Inferior parietal cortex (tissue), 1 donor: Measurements from ENCODE around the gene TEX38.
A peak's percentile ranks its signal among the peaks of the same experiment; 100 is the strongest.
"Not testable (repeated sequence)": the region's sequence is repeated elsewhere in the genome, so short reads cannot be mapped to it uniquely, and the experiment has no call there.

Experiments used
- DNase-seq: peaks from one replicate; pipeline ENCODE4 v3.0.0-alpha.2; 2016; ENCODE audit errors: extremely low spot score

TEX38 gene

DNA sequence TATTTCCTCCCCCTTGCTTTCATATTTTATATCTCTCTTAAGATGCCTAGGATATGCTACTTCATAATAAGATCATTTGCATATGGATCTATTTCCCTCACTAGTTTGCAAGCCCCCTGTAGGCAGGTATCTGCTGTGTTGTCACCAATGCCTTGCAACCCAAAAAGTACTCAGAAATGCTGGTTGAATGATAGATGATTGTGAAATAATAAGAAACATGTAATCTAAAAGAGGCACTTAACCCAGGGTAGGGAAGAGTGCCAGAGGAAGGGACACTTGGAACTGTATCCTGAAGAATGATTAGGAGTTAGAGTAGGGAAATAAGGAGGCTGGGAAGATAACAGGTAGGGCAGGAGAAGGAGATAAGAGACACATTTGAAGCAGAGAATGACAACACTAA is 15.8 kb upstream of the TEX38 start:
- DNase-seq, result no peak

DNA sequence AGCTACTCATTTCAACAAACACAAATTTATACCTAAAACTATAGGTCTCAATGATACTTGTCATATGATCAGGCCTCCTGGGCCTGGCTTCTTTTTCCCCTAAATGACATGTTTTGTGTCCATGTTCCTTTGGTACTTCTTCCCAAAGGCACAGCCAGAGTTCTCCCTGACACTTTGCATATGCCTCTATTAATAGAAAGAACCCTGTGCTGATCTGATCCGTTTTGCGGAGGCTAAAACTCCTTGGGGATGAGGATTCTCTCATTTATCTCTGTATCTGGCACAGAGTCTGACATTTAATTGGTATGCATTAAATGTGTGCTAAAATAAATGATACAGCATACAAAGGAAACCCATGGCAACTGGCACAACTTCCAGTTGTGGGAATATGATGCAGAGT is 15.0 kb upstream of the TEX38 start:
- DNase-seq, result no peak

DNA sequence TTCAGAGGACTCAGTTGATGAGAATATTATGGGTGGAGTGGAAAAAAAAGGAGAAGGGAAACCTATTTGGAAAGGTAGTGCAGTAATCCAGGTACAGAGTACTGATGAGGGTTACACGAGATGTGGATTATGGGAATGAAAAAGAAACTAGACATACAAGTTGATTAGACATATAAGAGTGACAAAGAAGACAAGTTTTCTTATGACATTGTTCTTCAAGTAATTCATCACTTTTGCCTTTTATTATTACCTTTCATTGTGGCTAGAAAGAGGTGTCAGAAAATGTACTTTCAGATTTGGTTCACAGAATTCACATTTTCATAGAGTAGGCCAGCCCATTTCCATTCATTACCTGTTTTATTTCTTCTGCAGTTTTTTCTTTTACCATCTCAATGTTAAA is 13.9 kb upstream of the TEX38 start:
- no peak for DNase-seq

DNA sequence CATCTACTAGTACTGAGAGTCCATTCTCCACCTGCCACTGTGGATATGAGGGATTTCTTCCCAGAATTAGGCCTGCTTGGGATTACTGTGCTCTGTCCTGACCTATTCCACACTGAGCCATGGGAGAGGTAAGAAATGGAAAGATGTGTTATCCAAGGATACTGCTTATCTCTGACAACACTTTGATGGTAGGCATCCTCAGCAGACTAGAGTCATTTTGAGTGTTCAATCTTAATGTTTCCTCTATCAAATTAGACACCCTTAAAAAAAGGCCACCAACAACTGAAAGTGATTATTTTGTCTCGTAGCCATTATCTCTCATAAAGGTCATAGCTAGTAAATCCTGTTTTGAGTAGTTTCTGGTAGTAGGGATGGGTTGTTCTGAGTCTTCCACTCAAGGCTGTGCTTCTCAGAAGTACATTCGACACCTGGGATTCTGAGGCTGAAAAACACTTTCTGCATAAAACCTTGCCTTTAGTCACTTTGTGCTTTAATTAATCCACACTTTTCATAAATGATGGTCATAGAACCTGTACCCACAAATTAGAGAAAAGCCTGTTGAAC is 12.3 kb upstream of the TEX38 start:
- no peak for DNase-seq

DNA sequence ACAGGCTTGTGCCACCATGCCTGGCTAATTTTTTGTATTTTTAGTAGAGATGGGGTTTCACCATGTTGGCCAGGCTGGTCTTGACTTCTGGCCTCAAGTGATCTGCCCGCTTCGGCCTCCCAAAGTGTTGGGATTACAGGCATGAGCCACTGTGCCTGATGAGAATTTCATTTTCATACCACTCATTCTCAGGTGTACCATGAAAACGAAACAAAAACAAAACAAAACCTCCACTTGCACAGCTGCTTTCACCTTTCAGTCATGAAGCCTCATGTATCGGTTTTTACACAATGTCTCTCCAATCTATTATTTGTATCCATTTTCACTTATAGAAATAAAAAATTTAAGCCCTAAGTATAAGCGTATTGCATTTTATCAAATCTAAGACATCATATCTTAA is 11.5 kb upstream of the TEX38 start:
- DNase-seq, result not testable (repeated sequence)

DNA sequence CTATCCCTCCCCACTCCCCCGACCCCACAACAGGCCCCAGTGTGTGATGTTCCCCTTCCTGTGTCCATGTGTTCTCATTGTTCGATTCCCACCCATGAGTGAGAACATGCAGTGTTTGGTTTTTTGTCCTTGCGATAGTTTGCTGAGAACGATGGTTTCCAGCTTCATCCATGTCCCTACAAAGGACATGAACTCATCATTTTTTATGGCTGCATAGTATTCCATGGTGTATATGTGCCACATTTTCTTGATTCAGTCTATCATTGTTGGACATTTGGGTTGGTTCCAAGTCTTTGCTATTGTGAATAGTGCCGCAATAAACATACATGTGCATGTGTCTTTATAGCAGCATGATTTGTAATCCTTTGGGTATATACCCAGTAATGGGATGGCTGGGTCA is 8.7 kb upstream of the TEX38 start:
- not testable (repeated sequence) for DNase-seq

DNA sequence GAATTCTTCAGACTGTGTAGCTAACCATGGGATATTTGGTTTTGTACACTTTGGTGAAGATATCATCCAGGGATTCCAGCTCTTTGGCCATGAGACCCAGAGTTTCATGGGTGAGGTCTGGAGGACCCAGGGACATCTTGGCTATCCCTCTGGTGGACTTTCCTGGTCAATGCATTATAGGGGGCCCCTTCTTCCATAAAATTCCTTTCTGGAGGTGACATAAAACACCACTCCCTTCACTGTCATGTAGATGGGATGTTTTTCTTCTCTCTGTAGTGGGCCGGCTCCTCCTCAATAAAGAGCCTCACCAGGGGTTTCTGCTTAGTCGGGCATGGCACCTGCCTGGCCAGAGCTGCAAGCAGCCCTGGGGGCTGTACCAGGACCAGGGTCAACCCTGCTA is 5.7 kb upstream of the TEX38 start:
- no peak for DNase-seq

DNA sequence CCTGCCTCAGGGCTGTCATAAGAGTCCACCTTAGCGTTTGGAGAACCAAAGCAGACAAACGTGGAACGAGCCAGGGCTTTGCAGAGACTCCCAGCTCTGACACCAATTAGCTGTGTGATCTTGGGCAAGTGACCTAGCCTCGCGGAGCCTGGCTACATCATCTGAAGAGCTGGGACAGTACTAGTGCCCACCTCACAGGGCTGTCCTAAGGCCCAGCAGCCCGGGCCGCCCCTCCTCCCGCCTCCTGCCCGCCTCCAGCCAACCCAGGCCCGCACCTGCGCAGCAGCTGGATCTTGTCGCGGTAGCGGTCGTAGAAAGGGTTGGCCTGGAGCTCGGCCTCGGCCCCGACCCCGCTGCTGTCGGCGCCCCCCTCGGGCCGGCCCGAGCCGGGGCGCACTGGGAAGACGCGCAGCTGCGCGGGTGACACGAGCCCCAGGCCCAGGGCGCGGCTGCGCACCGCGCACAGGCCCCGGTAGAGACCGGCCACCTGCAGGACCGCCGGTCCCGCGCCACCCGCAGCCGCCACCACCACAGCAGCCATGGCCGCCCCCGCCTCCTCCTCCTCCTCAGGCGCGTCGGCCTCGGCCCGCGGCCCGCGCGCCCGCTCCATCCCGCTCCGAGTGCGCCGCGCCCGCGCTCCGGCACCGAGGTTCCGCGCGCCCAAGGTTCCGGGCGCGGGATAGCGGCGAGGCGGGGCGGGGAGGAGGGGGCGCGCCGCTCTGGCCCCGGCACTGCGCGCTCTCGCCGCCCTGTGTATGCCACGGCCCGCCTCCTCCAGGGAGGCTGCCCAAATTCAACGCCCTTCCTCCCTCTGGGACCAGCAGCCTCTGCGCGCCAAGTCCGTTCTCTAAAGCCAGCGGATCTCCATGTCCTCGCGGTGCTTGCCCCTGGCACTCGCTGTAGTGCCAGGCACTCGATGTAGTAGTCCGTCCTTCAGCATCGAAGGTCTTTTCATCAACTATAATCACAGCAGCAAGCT is 3.6 kb upstream of the TEX38 start, which contains the start of gene ATPAF1:
Gene ATPAF1 (minus strand): TSS at position 583 of the 979 bp plus-strand sequence. CDS start 42 bp downstream, at position 541.
- peak; percentile 63 for DNase-seq

DNA sequence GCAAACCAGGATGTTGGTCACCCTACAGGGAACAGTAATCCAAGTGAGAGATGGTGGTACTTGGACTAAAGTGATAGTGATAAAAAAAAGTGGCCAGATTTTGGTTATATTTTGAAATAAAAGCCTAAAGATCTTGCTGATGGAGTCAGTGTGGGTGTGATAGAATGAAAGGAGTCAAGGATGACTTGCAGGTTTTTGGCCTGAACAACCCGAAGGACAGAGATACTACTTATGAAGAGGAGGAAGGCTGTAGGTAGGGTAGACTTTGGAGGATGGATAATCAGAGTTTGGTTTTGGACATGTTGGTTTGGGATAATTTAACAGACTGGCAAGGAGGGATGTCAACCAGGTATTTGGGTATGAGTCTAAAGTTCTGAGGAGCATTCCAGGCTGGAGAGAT is 1.5 kb upstream of the TEX38 start:
- no peak for DNase-seq

DNA sequence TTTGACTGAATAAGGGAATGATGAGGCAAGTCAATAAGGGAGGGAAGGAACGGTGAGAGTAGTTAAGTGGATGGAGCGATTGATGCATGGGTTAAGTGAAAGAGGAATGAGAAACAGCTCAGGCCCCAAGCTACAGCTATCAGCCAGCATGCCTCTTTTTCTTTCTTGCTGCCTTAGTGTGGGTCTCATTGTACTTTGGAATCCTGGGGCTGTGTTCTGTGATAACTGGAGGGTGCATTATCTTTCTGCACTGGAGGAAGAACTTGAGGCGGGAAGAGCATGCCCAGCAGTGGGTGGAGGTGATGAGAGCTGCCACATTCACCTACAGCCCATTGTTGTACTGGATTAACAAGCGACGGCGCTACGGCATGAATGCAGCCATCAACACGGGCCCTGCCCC is 1.0 kb downstream of the TEX38 start:
- no peak for DNase-seq

DNA sequence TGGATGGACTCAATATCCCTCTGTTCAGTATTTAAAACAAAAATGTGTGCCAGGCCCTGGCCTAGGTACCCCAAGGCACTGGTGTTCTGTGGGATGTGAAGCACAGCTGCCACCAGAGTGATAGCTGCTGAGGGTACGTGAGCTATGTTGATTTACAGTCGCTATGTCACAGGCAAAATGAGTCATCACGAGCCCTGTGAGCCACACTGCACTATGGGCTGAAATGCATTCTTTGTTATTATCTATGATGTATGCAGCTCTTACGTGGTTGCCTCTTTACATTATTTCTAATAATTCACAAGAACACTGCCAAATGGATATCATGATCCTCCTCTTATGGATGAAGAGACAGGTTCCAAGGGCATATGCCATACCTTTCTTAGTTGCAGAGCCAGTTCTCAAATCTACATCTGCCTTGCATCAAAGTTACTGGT is 2.1 kb downstream of the TEX38 start:
- DNase-seq, result no peak

DNA sequence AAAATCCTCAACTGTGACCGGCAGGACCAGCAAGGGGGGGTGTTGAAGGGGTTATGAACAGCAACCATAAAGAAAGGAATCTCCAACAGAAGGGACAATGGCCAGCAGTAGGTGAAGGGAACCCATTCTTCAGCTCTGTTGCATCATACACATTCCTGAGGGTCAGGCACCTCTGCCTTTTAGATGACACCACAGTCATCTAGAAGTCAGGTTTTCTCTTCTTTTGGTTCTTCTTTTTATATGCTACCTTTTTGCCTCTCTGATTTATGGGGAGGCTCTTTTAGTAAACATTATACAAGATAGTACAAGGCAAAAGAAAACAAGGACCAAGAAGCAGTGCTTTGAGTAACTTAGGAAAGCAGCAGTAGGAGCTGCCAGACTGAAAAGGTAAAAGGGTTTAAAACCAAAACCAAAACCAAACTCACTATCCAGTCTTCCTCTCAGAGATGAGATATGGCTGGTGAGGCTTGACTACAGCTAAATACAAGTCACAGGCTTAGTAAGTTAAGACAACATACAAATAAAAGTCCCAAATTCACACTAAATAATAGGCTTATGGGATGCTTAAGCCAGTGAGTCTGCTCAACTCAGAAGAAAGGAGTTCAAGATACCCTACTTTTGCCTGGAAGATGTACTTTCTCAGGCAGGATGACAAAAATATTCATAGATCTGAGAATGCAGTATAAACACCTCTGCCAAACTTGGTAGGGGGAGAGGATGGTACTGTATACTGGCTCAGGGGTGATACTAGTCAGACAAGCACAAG is 4.1 kb downstream of the TEX38 start:
- no peak for DNase-seq

DNA sequence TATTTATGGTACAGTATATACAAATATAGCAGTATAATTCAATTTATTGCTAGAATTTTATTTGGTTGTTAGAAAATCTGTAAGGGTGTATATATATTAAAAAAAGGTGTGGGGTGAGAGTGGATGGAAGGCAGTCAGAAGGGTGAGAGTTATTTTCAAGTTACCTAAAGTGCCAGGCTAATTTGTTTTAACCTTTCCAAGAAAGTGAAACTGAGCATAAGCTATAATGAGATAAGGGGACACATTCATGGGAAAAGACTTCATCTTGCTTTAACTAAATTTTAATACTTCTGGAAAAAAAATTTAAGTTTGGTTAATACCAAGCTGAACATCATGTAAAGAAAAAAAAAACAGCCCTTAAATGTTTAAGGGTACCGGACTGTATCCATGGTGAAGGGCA is 4.9 kb downstream of the TEX38 start:
- DNase-seq, result no peak

DNA sequence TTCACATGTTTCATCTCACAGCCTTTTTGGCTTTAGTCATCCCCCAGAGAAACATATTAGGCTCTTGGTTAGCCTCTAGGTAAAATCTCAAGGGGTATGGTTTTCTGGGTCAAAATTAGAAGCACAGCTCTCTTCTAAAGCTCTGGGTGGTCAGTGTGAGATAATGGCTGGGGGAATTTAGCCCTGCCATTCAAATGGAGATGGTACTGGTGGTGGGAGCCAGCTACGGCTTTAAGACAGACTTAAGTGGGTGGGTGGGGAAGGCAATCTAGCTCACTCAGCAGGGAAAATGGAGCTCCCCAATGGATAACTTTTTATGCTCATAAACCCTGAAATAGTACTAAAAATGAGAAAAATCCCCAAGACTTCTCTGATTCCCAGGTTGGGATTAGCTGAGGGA is 5.7 kb downstream of the TEX38 start:
- DNase-seq, result no peak

DNA sequence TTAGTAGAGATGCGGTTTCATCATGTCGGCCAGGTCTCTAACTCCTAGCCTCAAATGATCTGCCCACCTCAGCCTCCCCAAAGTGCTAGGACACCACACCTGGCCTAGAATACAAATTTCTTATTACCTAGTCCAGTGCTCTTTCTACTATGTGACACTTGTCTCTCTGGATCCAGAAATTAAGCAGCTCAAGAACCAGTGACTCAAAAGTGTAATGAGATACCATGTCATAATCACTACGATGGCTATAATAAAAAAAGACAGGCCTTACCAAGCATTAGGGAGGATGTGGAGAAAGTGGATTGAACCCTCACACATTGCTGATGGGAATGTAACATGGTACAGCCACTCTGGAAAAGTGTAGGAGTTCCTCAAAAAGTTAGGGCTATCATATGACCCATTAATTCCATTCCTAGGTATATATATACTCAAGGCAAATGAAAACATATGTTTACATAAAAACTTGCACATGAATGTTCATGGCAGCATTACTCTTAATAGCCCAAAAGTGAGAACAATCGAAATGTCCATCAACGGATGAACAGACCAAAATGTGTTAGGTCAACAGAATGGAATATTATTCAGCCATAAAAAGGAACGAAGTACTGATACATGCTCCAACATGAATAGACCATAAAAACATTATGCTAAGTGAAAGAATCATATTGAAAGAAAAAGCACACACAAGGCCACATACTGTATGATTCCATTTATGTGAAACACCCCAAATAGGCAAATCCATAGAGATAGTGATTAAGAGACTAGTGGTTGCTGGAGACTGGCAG is 8.3 kb downstream of the TEX38 start:
- DNase-seq, result no peak

DNA sequence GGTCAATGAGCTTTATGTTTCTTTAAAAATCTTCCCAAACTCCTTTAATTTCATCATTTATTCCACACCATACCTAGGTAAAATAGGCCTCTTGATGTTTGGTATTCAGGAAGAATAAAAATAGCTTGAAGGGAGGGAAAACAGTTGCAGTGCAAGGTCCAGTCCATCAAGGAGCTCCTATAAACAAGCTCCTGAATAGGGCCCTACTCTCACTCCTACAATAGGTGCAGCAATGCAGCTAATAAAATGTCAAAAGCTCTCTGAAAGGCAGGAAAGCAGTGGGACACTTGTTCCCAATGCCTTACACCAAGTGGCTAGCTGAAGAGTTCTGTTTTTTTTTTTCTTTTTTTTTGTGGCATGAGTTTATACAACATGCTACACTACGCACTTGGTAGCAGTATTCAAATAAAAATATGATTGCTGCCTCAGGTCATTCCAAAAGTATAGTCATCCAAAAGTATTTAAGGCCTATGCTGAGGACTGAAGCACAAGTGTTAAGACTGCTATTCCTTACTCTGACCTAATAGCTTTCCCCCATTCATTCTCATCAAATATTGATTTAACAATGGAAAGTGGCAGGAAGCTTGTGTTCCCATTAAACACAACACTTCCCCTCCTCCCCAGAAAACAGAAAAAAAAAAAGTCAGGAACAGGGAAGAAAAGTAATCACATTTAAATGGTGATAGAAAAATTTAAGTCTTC is 9.8 kb downstream of the TEX38 start:
- no peak for DNase-seq

DNA sequence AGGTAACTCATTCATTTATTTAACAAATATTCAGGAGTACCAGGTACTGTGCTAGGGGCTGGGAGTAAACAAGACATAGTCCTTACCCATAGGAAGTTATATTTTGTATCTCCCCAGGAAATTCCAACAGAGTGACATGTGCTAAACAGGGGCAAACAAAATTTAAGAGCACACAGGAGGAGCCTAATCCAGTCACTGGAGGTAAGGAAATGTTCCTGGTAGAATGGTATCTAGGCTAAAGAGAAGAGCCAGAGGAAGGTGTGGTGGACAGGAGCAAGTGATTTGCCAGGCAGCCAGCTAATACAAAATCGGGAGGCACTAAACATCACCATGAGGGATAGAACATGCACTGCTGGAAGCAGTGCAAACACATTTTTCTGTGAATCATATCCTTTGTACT is 10.4 kb downstream of the TEX38 start:
- no peak for DNase-seq

DNA sequence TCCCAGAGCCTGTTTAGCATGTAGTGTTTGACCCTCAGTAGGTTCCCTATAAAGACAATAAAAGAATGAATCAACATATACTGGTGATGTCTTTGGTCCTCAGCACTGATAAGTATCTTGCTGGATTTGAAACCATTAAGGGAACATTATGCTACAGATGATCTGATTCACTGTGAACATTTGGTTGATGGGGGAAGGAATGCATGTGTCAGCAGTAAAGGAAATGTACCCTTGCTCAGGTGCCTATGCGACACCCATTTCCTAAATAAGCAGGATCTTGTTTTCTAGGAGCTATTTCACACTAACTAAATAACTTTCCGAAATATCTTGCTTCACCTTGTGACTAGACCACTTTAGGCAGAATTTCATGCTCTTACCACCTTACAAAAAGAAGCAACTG is 13.0 kb downstream of the TEX38 start:
- no peak for DNase-seq

DNA sequence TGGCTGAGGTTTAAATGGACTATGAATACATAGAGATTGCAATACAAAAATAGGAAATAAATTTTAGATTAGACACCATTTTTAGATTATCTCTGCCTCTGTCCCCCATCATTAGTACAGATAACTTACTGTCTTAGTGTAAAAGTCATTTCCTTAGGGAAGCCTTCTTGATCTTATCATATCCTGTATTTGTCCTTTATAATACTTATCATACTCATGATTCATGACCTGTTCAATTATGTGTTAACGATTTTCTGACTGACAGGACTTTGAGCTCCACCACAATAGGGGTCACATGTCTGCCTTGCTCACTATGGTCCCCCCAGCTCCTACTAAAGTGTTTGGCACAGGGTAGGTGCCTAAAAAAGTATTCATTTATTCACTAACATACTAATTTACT is 14.6 kb downstream of the TEX38 start:
- DNase-seq, result no peak

DNA sequence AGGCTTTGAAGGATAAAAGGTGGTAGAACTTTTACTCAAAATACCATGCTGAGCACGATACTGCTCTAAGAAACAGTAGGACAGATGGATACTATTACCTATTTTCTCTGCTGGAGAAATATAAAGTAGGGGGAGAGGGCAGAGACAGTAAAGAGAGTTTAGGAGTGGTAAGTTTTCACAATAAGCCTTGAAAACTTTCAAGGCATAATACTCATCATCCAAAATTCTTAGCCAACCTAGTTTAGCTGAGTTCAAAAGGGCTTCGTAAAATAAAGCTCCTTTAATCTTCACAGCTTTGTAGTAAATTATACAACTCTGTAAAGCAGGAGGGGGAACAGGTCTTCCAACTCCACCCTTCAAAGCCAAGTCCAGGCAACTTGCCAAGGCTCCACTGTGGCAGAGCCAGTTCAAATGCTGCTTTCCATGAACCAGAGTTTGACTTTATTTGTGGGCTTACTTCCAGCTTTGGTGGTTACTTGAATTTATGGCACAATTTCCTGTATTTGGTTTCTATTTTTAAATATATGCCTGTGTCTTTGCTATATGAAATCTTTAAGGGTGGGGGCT is 15.5 kb downstream of the TEX38 start:
- DNase-seq, result no peak
